OCI-LY1 (cell line): ENCODE results near the gene MED27.

Experiments used
- H2AFZ ChIP-seq: fragments of 200-600 bp; sonication (generic), shearing (Covaris generic); 2 replicates; pipeline ENCODE4 v1.6.0; 2014; ENCODE audit warnings: antibody characterized with exemption, mild to moderate bottlenecking, low read length
- H3F3A ChIP-seq: fragments of 200-600 bp; sonication (generic), shearing (Covaris generic); 2 replicates; pipeline ENCODE4 v1.6.0; 2014; ENCODE audit warnings: mild to moderate bottlenecking, antibody characterized with exemption, low read length, moderate library complexity; ENCODE audit not compliant: insufficient read depth
- H3K27ac ChIP-seq: fragments of 200-600 bp; sonication (generic); 2 replicates; pipeline ENCODE4 v1.5.1; 2014; ENCODE audit warnings: low read length, mixed run types, mild to moderate bottlenecking, low read depth; ENCODE audit not compliant: poor library complexity, severe bottlenecking
- H3K27me3 ChIP-seq: fragments of 200-600 bp; sonication (generic); 2 replicates; pipeline ENCODE4 v1.6.0; 2014; ENCODE audit warnings: antibody characterized with exemption, mild to moderate bottlenecking, low read length, moderate library complexity; ENCODE audit not compliant: insufficient read depth
- H3K36me3 ChIP-seq: fragments of 200-600 bp; sonication (generic); 2 replicates; pipeline ENCODE4 v1.6.1; 2014; ENCODE audit warnings: mild to moderate bottlenecking, antibody characterized with exemption, low read length, moderate library complexity, mixed read lengths; ENCODE audit not compliant: insufficient read depth
- H3K4me1 ChIP-seq: fragments of 200-600 bp; sonication (generic); 2 replicates; pipeline ENCODE4 v1.5.1; 2014; ENCODE audit warnings: mild to moderate bottlenecking, low read length, moderate library complexity; ENCODE audit not compliant: insufficient read depth, severe bottlenecking
- H3K4me2 ChIP-seq: fragments of 200-600 bp; sonication (generic), shearing (Covaris generic); 2 replicates; pipeline ENCODE4 v1.6.1; 2014; ENCODE audit warnings: low read length
- H3K4me3 ChIP-seq: fragments of 200-600 bp; sonication (generic); 2 replicates; pipeline ENCODE4 v1.5.1; 2014; ENCODE audit warnings: low read length, low read depth, mild to moderate bottlenecking, mixed read lengths; ENCODE audit not compliant: poor library complexity, severe bottlenecking
- H3K79me2 ChIP-seq: fragments of 200-600 bp; shearing (Covaris generic); 2 replicates; pipeline ENCODE4 v1.6.1; 2016; ENCODE audit warnings: mixed run types, low read length, mixed read lengths; ENCODE audit not compliant: insufficient read depth
- H3K9ac ChIP-seq: fragments of 200-600 bp; sonication (generic), shearing (Covaris generic); 2 replicates; pipeline ENCODE4 v1.6.1; 2014; ENCODE audit warnings: mild to moderate bottlenecking, low read length, mixed read lengths
- H3K9me2 ChIP-seq: fragments of 200-600 bp; sonication (generic), shearing (Covaris generic); 2 replicates; pipeline ENCODE4 v1.6.1; 2014; ENCODE audit warnings: low read depth, mild to moderate bottlenecking, low read length, mixed read lengths
- H3K9me3 ChIP-seq: fragments of 200-600 bp; shearing (Covaris generic); 2 replicates; pipeline ENCODE4 v1.6.1; 2014; ENCODE audit warnings: low read length, mixed read lengths
- H4K20me1 ChIP-seq: fragments of 200-600 bp; sonication (generic), shearing (Covaris generic); 2 replicates; pipeline ENCODE4 v1.6.0; 2016; ENCODE audit warnings: mild to moderate bottlenecking, low read length; ENCODE audit not compliant: insufficient read depth
- EZH2 ChIP-seq: fragments of 200-600 bp; sonication (generic), shearing (Covaris generic); IDR thresholded peaks from 2 replicates; pipeline ENCODE4 v1.8.0; 2017; ENCODE audit warnings: borderline replicate concordance, mixed run types, mild to moderate bottlenecking, antibody characterized with exemption, low read length, moderate library complexity, mixed read lengths
- TF ChIP-seq, protein P1 (sequence below): fragments of 200-600 bp; sonication (generic), shearing (Covaris generic); IDR thresholded peaks from 2 replicates; pipeline ENCODE4 v1.5.1; 2017; ENCODE audit warnings: mild to moderate bottlenecking, antibody characterized with exemption, low read length, moderate library complexity, mixed read lengths

The MED27 gene

DNA sequence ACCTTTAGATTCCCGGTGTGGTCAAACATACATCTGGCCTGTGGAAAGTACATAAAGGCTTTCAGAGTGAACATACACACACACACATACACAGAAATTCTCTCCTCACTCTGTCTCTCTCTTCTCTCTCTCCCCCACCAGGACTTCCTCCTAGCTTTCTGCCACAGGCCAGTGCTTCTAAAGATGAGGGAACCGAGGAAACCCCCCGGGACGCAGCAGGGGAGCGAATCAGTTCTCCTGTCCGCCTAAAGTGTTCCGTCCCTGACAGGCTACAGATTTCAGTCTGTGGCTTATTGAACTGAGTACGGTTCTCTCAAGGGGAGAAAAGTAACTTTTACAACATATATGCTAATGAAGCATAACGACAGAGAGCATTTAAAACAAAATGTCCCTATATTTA is 75.8 kb downstream of the MED27 start:
- H3K27ac ChIP-seq: no peak overlapping the region
- H3K9me3 ChIP-seq: no peaks in the 10 kb centered on the region
- H3K4me1 ChIP-seq: peaks cover 10% of the 10 kb centered on the region
- TF ChIP-seq, protein P1, sequence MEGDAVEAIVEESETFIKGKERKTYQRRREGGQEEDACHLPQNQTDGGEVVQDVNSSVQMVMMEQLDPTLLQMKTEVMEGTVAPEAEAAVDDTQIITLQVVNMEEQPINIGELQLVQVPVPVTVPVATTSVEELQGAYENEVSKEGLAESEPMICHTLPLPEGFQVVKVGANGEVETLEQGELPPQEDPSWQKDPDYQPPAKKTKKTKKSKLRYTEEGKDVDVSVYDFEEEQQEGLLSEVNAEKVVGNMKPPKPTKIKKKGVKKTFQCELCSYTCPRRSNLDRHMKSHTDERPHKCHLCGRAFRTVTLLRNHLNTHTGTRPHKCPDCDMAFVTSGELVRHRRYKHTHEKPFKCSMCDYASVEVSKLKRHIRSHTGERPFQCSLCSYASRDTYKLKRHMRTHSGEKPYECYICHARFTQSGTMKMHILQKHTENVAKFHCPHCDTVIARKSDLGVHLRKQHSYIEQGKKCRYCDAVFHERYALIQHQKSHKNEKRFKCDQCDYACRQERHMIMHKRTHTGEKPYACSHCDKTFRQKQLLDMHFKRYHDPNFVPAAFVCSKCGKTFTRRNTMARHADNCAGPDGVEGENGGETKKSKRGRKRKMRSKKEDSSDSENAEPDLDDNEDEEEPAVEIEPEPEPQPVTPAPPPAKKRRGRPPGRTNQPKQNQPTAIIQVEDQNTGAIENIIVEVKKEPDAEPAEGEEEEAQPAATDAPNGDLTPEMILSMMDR: no peak
- no peak for TF ChIP-seq EZH2
- no peak overlapping the region for H3K4me3 ChIP-seq
- H3K9ac ChIP-seq: no peak overlapping the region
- H3F3A ChIP-seq: no peaks in the 10 kb centered on the region
- no peak overlapping the region for H3K4me2 ChIP-seq
- H2AFZ ChIP-seq: no peak overlapping the region
- H4K20me1 ChIP-seq: no peaks in the 10 kb centered on the region; the same call in 1 of the 2 replicates
- H3K36me3 ChIP-seq: no peaks in the 10 kb centered on the region
- H3K27me3 ChIP-seq: no peaks in the 10 kb centered on the region
- no peaks in the 10 kb centered on the region for H3K79me2 ChIP-seq
- H3K9me2 ChIP-seq: no peaks in the 10 kb centered on the region

- Histone ChIP-seq H3K9me2 (no peaks in the 10 kb centered on the region), H3K4me1 (peaks cover 10% of the 10 kb centered on the region), H3F3A (no peaks in the 10 kb centered on the region), H3K27me3 (no peaks in the 10 kb centered on the region), H2AFZ (no peak overlapping the region), H3K27ac (no peak overlapping the region), H3K4me2 (no peak overlapping the region), H3K9ac (no peak overlapping the region), H3K9me3 (no peaks in the 10 kb centered on the region), H3K79me2 (no peaks in the 10 kb centered on the region), H3K36me3 (no peaks in the 10 kb centered on the region), H3K4me3 (no peak overlapping the region), H4K20me1 (no peaks in the 10 kb centered on the region; the same call in 1 of the 2 replicates)
- no peak for TF ChIP-seq EZH2
- TF ChIP-seq, protein P1: no peak
These were observed 76.4 kb downstream of the MED27 start for GRCh38 chr9:132003319-132003704.

DNA sequence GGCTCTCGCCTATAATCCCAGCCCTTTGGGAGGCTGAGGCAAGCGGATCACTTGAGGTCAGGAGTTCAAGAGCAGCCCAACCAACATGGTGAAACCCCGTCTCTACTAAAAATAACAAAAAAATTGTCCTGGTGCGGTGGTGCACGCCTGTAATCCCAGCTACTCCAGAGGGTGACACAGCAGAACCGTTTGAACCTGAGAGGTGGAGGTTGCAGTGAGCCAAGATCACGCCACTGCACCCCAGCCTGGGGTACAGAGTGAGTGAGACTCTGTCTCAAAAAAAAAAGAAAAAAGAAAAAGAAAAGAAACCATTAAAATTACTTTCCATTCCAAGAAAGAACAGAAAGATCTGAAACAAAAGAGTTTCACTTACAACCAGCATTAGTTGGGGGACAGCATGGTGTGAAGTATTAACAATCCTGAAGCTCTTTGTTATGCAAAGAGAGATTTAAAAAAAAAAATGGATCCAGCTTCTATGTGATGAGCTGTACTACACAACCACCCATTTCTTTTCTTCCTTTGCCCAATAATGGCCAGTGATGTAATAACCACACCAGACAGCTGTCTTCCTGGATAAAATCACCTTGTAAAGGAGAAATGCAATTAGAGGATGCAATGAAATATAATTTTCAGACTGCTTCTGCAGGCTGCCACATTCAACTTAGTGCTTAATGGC is 76.9 kb downstream of the MED27 start:
- Histone ChIP-seq H3K4me1 (peaks cover 10% of the 10 kb centered on the region), H3F3A (no peaks in the 10 kb centered on the region), H3K4me2 (no peak overlapping the region), H2AFZ (no peak overlapping the region), H3K9ac (no peak overlapping the region), H3K27ac (no peak overlapping the region), H3K4me3 (no peak overlapping the region), H3K9me3 (no peaks in the 10 kb centered on the region), H3K79me2 (no peaks in the 10 kb centered on the region), H3K9me2 (no peaks in the 10 kb centered on the region), H3K27me3 (no peaks in the 10 kb centered on the region), H4K20me1 (no peaks in the 10 kb centered on the region; the same call in 1 of the 2 replicates), H3K36me3 (no peaks in the 10 kb centered on the region)
- TF ChIP-seq EZH2: no peak
- TF ChIP-seq, protein P1: no peak
